Gastroesophageal sphincter (tissue), 3 donors: Measurements from ENCODE around the gene GDF3.

Source experiments
- CTCF ChIP-seq, 4 experiments: fragments of 200-600 bp in 2 of 4; fragments of 450-650 bp in 2 of 4; sonication (generic) in 1 of 4; IDR thresholded peaks; one replicate each; pipeline ENCODE4 v1.5.1; 2017 to 2019; ENCODE audit warnings: antibody characterized with exemption in 4 of 4, mild to moderate bottlenecking in 2 of 4, moderate library complexity in 2 of 4
- EP300 ChIP-seq: sonication (generic); formaldehyde crosslinking; IDR thresholded peaks from one replicate; pipeline ENCODE4 v1.6.1; 2017; ENCODE audit warnings: antibody characterized with exemption, mild to moderate bottlenecking
- POLR2A ChIP-seq, 2 donors: fragments of 450-650 bp; IDR thresholded peaks; one replicate each; pipeline ENCODE4 v1.6.1; 2017; ENCODE audit warnings: antibody characterized with exemption in 2 of 2, mild to moderate bottlenecking in 2 of 2, moderate library complexity in 1 of 2
- POLR2AphosphoS5 ChIP-seq: sonication (generic); formaldehyde crosslinking; IDR thresholded peaks from one replicate; pipeline ENCODE4 v1.6.1; 2017; ENCODE audit warnings: antibody characterized with exemption

- no peak for TF ChIP-seq CTCF (IDR thresholded peaks at IDR 0.05)
- TF ChIP-seq POLR2A (IDR thresholded peaks at IDR 0.05): no peak
- TF ChIP-seq POLR2AphosphoS5: no peak
- TF ChIP-seq EP300: no peak
These were observed 14.0 kb downstream of the GDF3 start for GRCh38 chr12:7681535-7681934.
